Astrocyte of the cerebellum (primary cell): ENCODE data around the gene KCNG1.

Experiments
- DNase-seq: peaks from one replicate; pipeline ENCODE4 v3.0.0-alpha.2; 2011; ENCODE audit warnings: low read depth
- H3K4me3 ChIP-seq: 2 replicates; pipeline ENCODE4 v1.5.1; 2011; ENCODE audit warnings: mild to moderate bottlenecking, low read depth, low read length, moderate library complexity
- in situ Hi-C: cut with HindIII; loops from 2 replicates; pipeline ENCODE4 v1.10.0; 2017; ENCODE audit warnings: low sequenced_read_pairs
- TF ChIP-seq, protein P1 (sequence below): IDR thresholded peaks from 2 replicates; pipeline ENCODE4 v1.5.1; 2012; ENCODE audit warnings: low read length, low read depth, moderate library complexity, mild to moderate bottlenecking; ENCODE audit errors: missing control alignments

KCNG1 gene

DNA sequence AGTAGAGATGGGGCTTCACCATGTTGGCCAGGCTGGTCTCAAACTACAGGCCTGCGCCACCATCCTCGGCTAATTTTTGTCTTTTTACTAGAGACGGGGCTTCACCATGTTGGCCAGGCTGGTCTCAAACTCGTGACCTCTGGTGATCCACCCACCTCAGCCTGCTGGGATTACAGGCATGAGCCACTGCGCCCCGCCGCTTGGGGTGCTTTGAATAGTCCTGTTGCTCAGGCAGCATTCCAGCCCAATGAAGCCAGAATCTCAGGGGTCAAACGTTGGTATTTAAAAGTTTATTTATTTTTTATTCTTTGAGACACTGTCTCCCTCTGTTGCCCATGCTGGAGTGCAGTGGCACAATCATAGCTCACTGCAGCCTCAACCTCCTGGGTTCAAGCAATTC lies 53.0 kb downstream of the KCNG1 start:
- in situ Hi-C loops, result no loop called here
- no peak overlapping the region for H3K4me3 ChIP-seq
- no peak for DNase-seq
- TF ChIP-seq, protein P1, sequence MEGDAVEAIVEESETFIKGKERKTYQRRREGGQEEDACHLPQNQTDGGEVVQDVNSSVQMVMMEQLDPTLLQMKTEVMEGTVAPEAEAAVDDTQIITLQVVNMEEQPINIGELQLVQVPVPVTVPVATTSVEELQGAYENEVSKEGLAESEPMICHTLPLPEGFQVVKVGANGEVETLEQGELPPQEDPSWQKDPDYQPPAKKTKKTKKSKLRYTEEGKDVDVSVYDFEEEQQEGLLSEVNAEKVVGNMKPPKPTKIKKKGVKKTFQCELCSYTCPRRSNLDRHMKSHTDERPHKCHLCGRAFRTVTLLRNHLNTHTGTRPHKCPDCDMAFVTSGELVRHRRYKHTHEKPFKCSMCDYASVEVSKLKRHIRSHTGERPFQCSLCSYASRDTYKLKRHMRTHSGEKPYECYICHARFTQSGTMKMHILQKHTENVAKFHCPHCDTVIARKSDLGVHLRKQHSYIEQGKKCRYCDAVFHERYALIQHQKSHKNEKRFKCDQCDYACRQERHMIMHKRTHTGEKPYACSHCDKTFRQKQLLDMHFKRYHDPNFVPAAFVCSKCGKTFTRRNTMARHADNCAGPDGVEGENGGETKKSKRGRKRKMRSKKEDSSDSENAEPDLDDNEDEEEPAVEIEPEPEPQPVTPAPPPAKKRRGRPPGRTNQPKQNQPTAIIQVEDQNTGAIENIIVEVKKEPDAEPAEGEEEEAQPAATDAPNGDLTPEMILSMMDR, result no peak

DNA sequence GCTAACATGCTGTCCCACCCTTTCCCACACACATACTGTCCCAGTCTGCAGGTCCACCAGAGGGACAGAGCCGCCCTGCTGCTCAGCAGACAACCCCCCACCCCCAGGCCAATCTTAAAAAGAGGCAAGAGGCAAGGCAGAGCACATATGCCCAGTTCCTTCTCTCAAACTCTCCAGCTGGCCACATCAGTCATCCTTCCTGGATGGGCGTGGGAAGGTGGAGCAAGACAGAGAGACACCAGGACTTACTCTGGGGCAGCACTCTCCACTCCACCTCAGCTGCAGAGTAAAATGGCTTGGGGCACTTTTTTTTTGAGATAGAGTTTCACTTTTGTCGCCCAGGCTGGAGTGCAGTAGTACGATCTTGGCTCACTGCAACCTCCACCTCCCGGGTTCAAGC lies 53.5 kb downstream of the KCNG1 start:
- in situ Hi-C loops, result no loop called here
- TF ChIP-seq, protein P1, result no peak
- H3K4me3 ChIP-seq, result no peak overlapping the region
- DNase-seq, result no peak

DNA sequence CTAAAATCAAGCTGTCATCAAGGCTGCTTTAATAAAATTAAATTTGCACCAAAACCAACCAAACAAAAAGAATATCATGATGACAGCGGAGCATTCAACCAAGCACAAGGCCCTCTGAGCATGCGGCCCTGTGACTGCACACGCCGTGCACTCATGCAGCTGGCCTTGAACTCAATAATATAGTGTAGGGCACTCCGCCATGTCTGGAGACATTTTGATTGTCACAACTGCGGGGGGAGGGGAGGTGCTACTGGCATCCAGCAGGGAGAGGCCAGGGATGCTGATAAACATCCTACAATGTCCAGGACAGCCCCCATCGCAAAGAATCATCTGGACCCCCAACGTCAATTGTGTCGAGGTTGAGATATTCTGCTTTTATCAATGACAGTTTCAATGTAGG lies 54.6 kb downstream of the KCNG1 start:
- TF ChIP-seq, protein P1, result no peak
- in situ Hi-C loops, result no loop called here
- no peak overlapping the region for H3K4me3 ChIP-seq
- DNase-seq, result no peak

DNA sequence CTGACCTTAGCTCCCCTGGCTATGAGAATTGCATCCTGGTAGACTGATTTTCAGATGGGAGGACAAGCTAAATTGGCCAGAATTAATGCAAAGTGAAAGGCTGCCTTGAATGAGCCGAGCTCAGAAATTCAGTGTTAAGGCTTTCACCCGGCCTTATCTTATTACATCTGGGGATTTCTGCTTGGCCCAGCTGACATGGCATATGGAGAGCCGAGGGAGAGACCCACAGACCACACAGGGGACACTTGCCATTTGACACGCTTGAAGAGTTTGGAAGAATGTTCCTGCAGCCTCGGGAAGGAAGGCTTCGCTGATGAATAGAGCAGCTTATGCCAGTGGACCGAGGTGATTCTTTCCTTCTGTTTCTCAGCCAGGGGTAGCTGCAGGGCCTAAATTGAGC lies 55.3 kb downstream of the KCNG1 start:
- TF ChIP-seq, protein P1, result no peak
- DNase-seq, result no peak
- in situ Hi-C loops, result no loop called here

DNA sequence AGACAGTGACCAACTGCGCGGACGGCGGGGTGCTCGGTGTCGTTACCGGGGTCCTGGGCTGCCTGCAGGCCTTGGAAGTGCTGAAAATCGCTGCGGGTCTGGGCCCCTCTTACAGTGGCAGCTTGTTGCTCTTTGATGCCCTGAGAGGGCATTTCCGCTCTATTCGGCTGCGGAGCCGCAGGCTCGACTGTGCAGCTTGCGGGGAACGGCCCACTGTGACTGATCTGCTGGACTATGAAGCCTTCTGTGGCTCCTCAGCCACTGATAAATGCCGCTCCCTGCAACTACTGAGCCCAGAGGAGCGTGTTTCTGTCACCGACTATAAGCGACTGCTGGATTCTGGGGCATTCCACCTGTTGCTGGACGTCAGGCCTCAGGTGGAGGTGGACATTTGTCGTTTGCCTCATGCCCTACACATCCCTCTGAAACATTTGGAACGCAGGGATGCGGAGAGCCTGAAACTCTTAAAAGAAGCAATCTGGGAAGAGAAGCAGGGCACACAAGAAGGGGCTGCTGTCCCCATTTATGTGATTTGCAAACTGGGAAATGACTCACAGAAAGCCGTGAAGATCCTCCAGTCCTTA lies 63.3 kb downstream of the KCNG1 start:
- TF ChIP-seq, protein P1, result no peak
- no peak for DNase-seq
- H3K4me3 ChIP-seq, result peak overlapping the region; percentile 95
- in situ Hi-C loops, result no loop called here

More for the DNA sequence above, 55.3 kb downstream of the KCNG1 start:
- no peak overlapping the region for H3K4me3 ChIP-seq

DNA sequence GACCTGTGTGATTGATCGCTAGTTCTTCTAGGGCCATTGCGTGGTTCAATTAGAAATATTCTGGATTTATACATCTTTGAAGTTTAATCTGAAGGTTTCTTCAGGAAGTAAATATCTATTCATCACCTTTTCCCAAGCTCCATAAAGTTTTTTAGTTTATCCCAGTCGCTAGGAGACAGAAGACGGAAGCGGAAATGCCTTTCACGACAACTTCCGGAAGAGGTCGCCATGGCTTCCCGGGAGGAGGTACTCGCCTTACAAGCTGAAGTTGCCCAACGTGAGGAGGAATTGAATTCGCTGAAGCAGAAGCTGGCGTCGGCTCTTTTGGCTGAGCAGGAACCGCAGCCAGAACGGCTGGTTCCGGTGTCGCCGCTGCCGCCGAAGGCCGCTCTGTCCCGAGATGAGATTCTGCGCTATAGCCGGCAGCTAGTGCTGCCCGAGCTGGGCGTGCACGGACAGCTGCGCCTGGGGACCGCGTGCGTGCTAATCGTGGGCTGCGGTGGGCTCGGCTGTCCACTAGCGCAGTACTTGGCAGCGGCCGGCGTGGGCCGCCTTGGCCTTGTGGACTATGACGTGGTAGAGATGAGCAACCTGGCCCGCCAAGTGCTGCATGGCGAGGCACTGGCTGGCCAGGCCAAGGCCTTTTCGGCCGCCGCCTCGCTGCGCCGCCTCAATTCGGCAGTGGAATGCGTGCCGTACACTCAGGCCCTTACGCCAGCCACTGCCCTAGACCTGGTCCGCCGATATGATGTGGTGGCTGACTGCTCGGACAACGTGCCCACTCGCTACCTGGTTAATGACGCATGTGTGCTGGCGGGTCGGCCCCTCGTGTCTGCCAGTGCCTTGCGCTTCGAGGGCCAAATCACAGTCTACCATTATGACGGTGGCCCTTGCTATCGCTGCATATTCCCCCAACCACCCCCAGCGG lies 64.0 kb downstream of the KCNG1 start, which contains the start of gene MOCS3:
Gene MOCS3, plus strand, starts transcription at position 204 of the 928 bp plus-strand sequence. Its CDS starts 25 bp downstream, at position 229.
- in situ Hi-C loops, result no loop called here
- peak; percentile 87 for DNase-seq
- TF ChIP-seq, protein P1, result no peak
- H3K4me3 ChIP-seq, result peak within 1 kb of the TSS; percentile 95
